Stimulated activated effector memory CD8-positive, alpha-beta T cell treated with anti-CD3 and anti-CD28 coated beads, Interleukin-12 subunit alpha, Interleukin-12 subunit beta, amount 100 ng/mL, for 72 hours (primary cell): ENCODE results near the gene ZNF273.
"Not testable (repeated sequence)": the region's sequence is repeated elsewhere in the genome, so short reads cannot be mapped to it uniquely, and the experiment has no call there.

ENCODE experiments used
- ATAC-seq: fragments of 150-1000 bp; cut with Tn5 transposase; 2 replicates; pipeline ENCODE4 v1.10.0; 2021
- DNase-seq, 2 donors: peaks; one replicate each; pipeline ENCODE4 v3.0.0; 2021 to 2022; ENCODE audit warnings: low spot score in 2 of 2
- H3K27ac Mint-ChIP-seq: one replicate; pipeline ENCODE4 v1.8.0; 2022; ENCODE audit warnings: mild to moderate bottlenecking, mixed read lengths
- H3K36me3 Mint-ChIP-seq: one replicate; pipeline ENCODE4 v1.8.0; 2022; ENCODE audit warnings: mild to moderate bottlenecking, mixed read lengths
- H3K4me1 Mint-ChIP-seq: one replicate; pipeline ENCODE4 v1.8.0; 2022; ENCODE audit warnings: mixed read lengths
- H3K4me3 Mint-ChIP-seq: one replicate; pipeline ENCODE4 v1.8.0; 2022; ENCODE audit warnings: mild to moderate bottlenecking, mixed read lengths
- H3K9me3 Mint-ChIP-seq: one replicate; pipeline ENCODE4 v1.8.0; 2022; ENCODE audit warnings: mixed read lengths

Gene ZNF273

GRCh38 chr7:64902806-64903721 lies at the start of gene ZNF273:
ZNF273 (plus strand) TSS chr7:64903273; CDS start chr7:64903318, 45 bp downstream.
- peak within 1 kb of the TSS; percentile 92 for H3K4me3 Mint-ChIP-seq
- peak within 1 kb of the TSS; percentile 97 for H3K27ac Mint-ChIP-seq
- peaks cover 5% of the 10 kb centered on the region for H3K36me3 Mint-ChIP-seq
- H3K9me3 Mint-ChIP-seq, result no peaks in the 10 kb centered on the region
- DNase-seq (peak; percentile 64 to 91), ATAC-seq (peak; percentile 100)
- peaks cover 41% of the 10 kb centered on the region for H3K4me1 Mint-ChIP-seq

DNA sequence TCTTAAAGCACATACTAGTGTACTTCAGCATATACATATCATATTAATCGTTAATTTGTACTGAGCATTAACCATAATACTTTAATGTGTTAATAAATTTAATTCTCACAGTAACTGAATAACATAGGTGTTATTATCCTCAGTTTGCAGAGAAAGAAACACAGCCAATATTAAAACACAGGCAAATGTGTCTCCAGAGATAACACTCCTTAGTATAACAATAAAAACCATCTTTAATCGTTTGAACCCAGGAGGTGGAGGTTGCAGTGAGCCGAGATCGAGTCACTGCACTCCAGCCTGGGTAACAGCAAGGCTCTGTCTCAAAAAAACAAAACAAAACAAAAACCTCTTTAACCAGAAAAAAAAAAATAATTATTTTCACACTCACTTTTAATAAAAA lies 49.4 kb upstream of the ZNF273 start:
- DNase-seq (no peak), ATAC-seq (no peak)
- no peak overlapping the region for H3K27ac Mint-ChIP-seq
- H3K36me3 Mint-ChIP-seq, result no peaks in the 10 kb centered on the region
- H3K4me3 Mint-ChIP-seq, result no peak overlapping the region
- no peaks in the 10 kb centered on the region for H3K9me3 Mint-ChIP-seq
- H3K4me1 Mint-ChIP-seq, result no peaks in the 10 kb centered on the region

DNA sequence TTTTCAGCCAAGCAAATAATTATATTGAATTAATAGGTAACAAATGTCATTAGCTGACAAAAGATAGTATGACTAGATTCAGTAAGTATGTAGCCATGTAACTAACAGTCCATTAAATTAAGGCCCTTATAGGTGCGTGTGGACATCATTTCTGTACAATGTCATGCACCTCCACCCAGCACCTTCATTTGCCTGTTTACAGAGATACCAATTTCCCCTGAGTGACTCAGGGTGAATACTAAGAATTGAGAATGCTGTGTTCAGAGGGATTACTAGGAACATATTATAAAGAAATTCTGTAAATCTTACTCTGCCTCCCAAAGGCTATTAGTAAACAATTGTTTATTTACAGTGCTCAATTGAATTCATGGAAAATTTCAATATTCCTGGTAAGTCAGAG lies 48.1 kb upstream of the ZNF273 start:
- H3K4me1 Mint-ChIP-seq, result no peaks in the 10 kb centered on the region
- H3K9me3 Mint-ChIP-seq, result no peaks in the 10 kb centered on the region
- no peaks in the 10 kb centered on the region for H3K36me3 Mint-ChIP-seq
- ATAC-seq (no peak), DNase-seq (no peak)
- no peak overlapping the region for H3K27ac Mint-ChIP-seq
- no peak overlapping the region for H3K4me3 Mint-ChIP-seq

DNA sequence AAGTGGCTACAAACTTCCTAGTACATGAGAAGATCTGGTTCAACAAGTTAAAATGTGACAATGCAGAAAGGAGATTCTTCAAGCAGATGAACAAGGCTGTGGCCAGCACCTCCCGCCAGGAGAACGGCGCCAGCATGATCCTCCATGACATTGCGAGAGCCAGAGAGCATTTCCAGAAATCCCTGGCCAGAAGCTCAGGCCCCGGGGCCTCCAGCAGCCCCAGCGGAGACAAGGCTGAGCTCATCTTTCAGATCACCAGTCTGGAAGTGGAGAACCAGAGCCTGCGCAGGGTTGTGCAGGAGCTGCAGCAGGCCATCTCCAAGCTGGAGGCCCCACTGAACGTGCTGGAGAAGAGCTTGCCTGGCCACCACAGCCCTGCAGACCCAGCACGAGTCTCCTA lies 40.1 kb upstream of the ZNF273 start:
- DNase-seq (no peak), ATAC-seq (no peak)
- Mint-ChIP-seq H3K4me3 (no peak overlapping the region), H3K36me3 (no peaks in the 10 kb centered on the region), H3K9me3 (peaks cover 3% of the 10 kb centered on the region), H3K27ac (no peak overlapping the region), H3K4me1 (no peaks in the 10 kb centered on the region)

- ATAC-seq, H3K36me3 Mint-ChIP-seq, H3K4me1 Mint-ChIP-seq, H3K9me3 Mint-ChIP-seq, H3K4me3 Mint-ChIP-seq, H3K27ac Mint-ChIP-seq, DNase-seq: not testable (repeated sequence)
Observed at GRCh38 chr7:64863530-64863929, 39.5 kb upstream of the ZNF273 start.

- ATAC-seq, result no peak
- Mint-ChIP-seq H3K4me3 (no peak overlapping the region), H3K27ac (no peak overlapping the region), H3K36me3 (no peaks in the 10 kb centered on the region), H3K4me1 (no peaks in the 10 kb centered on the region), H3K9me3 (peaks cover 3% of the 10 kb centered on the region)
- DNase-seq, result no peak
Observed at GRCh38 chr7:64863969-64864368, 39.1 kb upstream of the ZNF273 start.

DNA sequence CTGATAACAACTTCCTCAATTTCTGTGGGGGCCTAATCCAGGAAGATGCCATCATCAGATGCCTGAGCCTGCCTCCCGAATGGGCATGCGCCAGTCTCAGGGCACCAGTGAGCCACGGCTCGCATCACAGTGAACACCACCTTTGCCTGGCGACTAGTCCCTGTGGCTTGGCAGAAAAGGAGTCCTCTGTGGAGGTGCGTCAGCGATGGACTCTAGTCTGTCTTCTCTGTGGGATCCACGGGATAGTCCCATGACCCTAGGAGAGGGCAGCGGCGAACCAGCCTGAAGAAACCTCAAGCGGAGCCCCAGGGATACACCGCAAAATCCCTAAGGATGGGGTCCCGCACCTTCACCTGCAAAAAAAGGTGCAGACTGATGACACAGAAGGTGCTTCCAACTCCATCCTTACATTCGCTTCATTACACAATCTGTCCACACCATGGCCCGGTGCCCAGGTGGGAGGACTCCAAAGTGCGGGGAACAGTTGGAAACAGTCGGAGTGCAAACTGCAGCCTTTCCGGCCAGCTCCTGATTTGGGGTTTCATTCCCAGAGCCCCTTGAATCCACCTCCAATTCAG lies 35.1 kb upstream of the ZNF273 start:
- peaks cover under 1% of the 10 kb centered on the region for H3K9me3 Mint-ChIP-seq
- H3K36me3 Mint-ChIP-seq, result no peaks in the 10 kb centered on the region
- no peak for ATAC-seq
- H3K4me1 Mint-ChIP-seq, result no peaks in the 10 kb centered on the region
- DNase-seq, result no peak
- no peak overlapping the region for H3K27ac Mint-ChIP-seq
- no peak overlapping the region for H3K4me3 Mint-ChIP-seq

GRCh38 chr7:64868499-64868898 lies 34.6 kb upstream of the ZNF273 start:
- DNase-seq (no peak), ATAC-seq (no peak)
- Mint-ChIP-seq H3K9me3 (no peaks in the 10 kb centered on the region), H3K27ac (no peak overlapping the region), H3K4me1 (no peaks in the 10 kb centered on the region), H3K36me3 (no peaks in the 10 kb centered on the region), H3K4me3 (no peak overlapping the region)

- Mint-ChIP-seq H3K27ac (no peak overlapping the region), H3K4me3 (no peak overlapping the region), H3K4me1 (no peaks in the 10 kb centered on the region), H3K36me3 (no peaks in the 10 kb centered on the region), H3K9me3 (no peaks in the 10 kb centered on the region)
- ATAC-seq (no peak), DNase-seq (no peak)
Observed at GRCh38 chr7:64869121-64869725, 33.9 kb upstream of the ZNF273 start.

GRCh38 chr7:64869912-64870562 lies 33.0 kb upstream of the ZNF273 start:
- Mint-ChIP-seq H3K27ac (no peak overlapping the region), H3K4me1 (no peaks in the 10 kb centered on the region), H3K9me3 (no peaks in the 10 kb centered on the region), H3K36me3 (no peaks in the 10 kb centered on the region), H3K4me3 (no peak overlapping the region)
- DNase-seq (no peak), ATAC-seq (no peak)

DNA sequence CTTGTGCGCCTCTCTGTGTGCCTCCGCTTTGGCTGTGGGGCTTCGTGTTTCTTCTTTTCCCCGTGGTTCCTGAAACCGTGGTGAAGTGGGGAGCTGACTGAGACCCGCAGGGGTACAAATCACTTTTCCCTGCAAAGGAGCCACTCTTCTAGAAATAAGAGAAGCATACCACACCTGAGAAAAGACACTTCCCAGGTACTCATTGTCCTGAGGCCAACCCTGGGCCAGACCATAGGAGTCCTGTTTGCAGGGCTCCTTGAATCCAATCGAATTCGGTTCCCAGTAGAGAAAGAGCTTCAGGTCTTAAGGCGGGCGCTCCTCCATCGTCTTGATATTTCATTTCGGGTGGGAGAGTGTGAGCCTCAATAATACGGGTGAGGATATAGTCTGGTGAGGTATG lies 32.4 kb upstream of the ZNF273 start:
- ATAC-seq (no peak), DNase-seq (no peak)
- no peaks in the 10 kb centered on the region for H3K4me1 Mint-ChIP-seq
- no peaks in the 10 kb centered on the region for H3K9me3 Mint-ChIP-seq
- no peaks in the 10 kb centered on the region for H3K36me3 Mint-ChIP-seq
- H3K4me3 Mint-ChIP-seq, result no peak overlapping the region
- H3K27ac Mint-ChIP-seq, result no peak overlapping the region

- Mint-ChIP-seq H3K4me3 (no peak overlapping the region), H3K36me3 (no peaks in the 10 kb centered on the region), H3K27ac (no peak overlapping the region), H3K4me1 (no peaks in the 10 kb centered on the region), H3K9me3 (no peaks in the 10 kb centered on the region)
- ATAC-seq (no peak), DNase-seq (no peak)
Observed at GRCh38 chr7:64871761-64872160, 31.3 kb upstream of the ZNF273 start.

DNA sequence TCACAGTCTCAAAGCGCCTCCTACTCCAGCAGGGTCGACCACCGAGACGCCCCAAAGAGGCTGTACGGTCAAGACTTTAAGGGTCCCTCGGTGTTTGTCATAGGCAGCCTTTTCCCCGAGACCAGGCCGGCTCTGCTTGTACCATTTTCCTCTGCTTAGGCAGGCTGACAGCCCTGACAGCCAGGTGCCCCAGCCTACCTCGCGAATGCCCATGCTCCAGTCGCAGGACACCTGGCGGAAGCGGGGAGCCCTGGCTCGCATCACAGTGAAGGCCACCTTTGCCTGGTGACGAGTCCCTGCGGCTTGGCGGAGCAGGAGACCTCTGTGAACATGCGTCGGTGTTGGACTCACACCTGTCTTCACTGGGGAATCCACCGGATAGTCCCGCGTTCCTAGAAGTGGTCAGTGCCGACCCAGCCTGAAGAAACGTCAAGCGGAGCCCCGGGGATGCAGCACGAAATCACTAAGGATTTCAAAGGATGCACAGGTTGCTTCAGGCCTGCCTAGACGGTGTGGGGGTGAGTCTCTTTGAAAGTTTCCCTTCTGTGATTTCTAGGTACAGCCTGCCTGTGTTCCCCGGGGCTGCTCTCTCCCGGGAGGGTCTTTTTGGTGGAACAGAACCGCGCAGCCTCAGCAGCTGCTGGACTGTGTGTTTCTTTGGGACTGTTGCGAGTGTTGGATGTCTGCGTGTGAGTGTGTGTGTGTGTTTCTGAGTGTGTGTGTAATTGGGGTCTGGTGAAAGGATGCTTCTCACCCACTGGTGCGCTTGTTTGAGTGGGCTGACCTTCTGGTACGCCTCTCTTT lies 30.5 kb upstream of the ZNF273 start:
- ATAC-seq (no peak), DNase-seq (no peak)
- Mint-ChIP-seq H3K36me3 (no peaks in the 10 kb centered on the region), H3K27ac (no peak overlapping the region), H3K4me3 (no peak overlapping the region), H3K4me1 (peaks cover 6% of the 10 kb centered on the region), H3K9me3 (no peaks in the 10 kb centered on the region)

GRCh38 chr7:64873155-64873500 lies 29.9 kb upstream of the ZNF273 start:
- no peaks in the 10 kb centered on the region for H3K9me3 Mint-ChIP-seq
- no peaks in the 10 kb centered on the region for H3K36me3 Mint-ChIP-seq
- peaks cover 12% of the 10 kb centered on the region for H3K4me1 Mint-ChIP-seq
- ATAC-seq (no peak), DNase-seq (no peak)
- H3K4me3 Mint-ChIP-seq, result no peak overlapping the region
- no peak overlapping the region for H3K27ac Mint-ChIP-seq

- H3K27ac Mint-ChIP-seq, result no peak overlapping the region
- H3K36me3 Mint-ChIP-seq, result no peaks in the 10 kb centered on the region
- H3K9me3 Mint-ChIP-seq, result no peaks in the 10 kb centered on the region
- no peak overlapping the region for H3K4me3 Mint-ChIP-seq
- DNase-seq (peak in 1 of 2 donors; percentile 41), ATAC-seq (no peak)
- peaks cover 12% of the 10 kb centered on the region for H3K4me1 Mint-ChIP-seq
Observed at GRCh38 chr7:64873517-64873916, 29.6 kb upstream of the ZNF273 start.
